ENCODE data around the gene PADI4. TPM values are rescaled to one million over a fixed set of nuclear protein-coding genes. Genes with fewer than 3 reads are reported as not detected.

PADI4 gene
- total and polyA plus RNA-seq, 4 donors = 0.32 to 6.1 (median 0.90) TPM

DNA sequence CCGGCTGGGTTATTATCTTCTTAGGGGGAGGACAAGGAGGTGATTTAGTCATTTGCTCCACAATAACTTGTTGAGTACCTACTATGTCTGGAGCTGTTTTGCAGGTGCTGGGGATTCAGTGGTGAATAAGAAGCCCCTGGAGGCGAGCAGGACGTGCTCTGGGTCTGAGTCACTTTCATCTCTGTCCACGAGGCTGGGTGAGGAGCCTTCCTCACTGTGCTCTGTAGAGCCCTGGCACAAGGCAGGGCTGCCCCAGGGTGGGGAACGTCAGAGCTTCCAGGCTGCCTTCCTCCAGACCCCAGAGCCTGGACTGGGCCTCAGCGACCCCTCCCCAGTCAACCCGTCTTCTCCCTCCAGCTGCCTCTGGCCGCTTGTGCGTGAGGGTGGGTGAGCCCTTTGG is 61.5 kb downstream of the PADI4 start:
- H3K4me3 ChIP-seq (ENCODE audit: low read depth in 1 of 3, low read length in 3 of 3) = no peak overlapping the region
- no peaks in the 10 kb centered on the region for H3K36me3 ChIP-seq (ENCODE audit: control insufficient read depth in 4 of 4, insufficient read depth in 3 of 4, low read depth in 1 of 4, low read length in 3 of 4)
- no peaks in the 10 kb centered on the region for H3K9me3 ChIP-seq (ENCODE audit: control insufficient read depth in 4 of 4, low read length in 3 of 4)
- H3K9ac ChIP-seq (ENCODE audit: low read depth in 1 of 2, low read length in 2 of 2) = no peak overlapping the region
- DNase-seq (ENCODE audit: low spot score) = no peak
- TF ChIP-seq TAF1 (conservative IDR thresholded peaks at IDR 0.05) (no peak), FOXA1 (IDR thresholded peaks at IDR 0.05) (no peak), RAD21 (IDR thresholded peaks at IDR 0.05) (no peak), FOXA2 (IDR thresholded peaks at IDR 0.05) (no peak), ZBTB33 (IDR thresholded peaks at IDR 0.05) (no peak), GABPA (IDR thresholded peaks at IDR 0.05 in 1 of 2, conservative IDR thresholded peaks at IDR 0.05 in 1 of 2) (no peak), NR2F2 (IDR thresholded peaks at IDR 0.05) (no peak), JUND (IDR thresholded peaks at IDR 0.05) (no peak), YY1 (IDR thresholded peaks at IDR 0.05) (no peak), SP1 (IDR thresholded peaks at IDR 0.05) (no peak), HNF4A (conservative IDR thresholded peaks at IDR 0.05) (no peak), RXRA (IDR thresholded peaks at IDR 0.05) (no peak)
- TF ChIP-seq, protein P1, sequence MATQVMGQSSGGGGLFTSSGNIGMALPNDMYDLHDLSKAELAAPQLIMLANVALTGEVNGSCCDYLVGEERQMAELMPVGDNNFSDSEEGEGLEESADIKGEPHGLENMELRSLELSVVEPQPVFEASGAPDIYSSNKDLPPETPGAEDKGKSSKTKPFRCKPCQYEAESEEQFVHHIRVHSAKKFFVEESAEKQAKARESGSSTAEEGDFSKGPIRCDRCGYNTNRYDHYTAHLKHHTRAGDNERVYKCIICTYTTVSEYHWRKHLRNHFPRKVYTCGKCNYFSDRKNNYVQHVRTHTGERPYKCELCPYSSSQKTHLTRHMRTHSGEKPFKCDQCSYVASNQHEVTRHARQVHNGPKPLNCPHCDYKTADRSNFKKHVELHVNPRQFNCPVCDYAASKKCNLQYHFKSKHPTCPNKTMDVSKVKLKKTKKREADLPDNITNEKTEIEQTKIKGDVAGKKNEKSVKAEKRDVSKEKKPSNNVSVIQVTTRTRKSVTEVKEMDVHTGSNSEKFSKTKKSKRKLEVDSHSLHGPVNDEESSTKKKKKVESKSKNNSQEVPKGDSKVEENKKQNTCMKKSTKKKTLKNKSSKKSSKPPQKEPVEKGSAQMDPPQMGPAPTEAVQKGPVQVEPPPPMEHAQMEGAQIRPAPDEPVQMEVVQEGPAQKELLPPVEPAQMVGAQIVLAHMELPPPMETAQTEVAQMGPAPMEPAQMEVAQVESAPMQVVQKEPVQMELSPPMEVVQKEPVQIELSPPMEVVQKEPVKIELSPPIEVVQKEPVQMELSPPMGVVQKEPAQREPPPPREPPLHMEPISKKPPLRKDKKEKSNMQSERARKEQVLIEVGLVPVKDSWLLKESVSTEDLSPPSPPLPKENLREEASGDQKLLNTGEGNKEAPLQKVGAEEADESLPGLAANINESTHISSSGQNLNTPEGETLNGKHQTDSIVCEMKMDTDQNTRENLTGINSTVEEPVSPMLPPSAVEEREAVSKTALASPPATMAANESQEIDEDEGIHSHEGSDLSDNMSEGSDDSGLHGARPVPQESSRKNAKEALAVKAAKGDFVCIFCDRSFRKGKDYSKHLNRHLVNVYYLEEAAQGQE (IDR thresholded peaks at IDR 0.05) = no peak
- no peaks in the 10 kb centered on the region for H3K4me1 ChIP-seq (ENCODE audit: control insufficient read depth in 4 of 4, insufficient read depth in 4 of 4, low read length in 3 of 4)
- 77% methylated on average over 9 of the region's 9 CpGs for WGBS
- H3K27me3 ChIP-seq (ENCODE audit: control insufficient read depth in 4 of 4, insufficient read depth in 4 of 4, low read length in 3 of 4) = no peaks in the 10 kb centered on the region
- H3K27ac ChIP-seq (ENCODE audit: low read depth in 1 of 2, low read length in 2 of 2) = no peak overlapping the region

DNA sequence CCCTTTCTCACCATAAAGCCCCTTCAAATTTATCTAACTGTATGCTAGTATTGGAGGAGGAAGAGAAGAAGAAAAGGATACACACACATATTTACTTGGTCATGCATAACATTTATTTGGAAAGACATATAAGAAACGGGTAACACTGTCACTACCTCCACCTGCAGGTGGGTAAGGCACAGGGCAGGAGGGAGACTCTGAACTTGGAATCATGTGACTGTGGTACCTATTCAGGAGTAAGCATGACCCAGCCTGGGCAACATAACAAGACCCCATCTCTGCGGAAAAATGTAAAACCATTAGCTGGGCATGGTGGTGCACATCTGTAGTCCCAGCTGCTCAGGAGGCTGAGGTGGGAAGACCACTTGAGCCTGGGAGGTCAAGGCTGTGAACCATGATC is 62.6 kb downstream of the PADI4 start:
- no peaks in the 10 kb centered on the region for H3K4me1 ChIP-seq (ENCODE audit: control insufficient read depth in 4 of 4, insufficient read depth in 4 of 4, low read length in 3 of 4)

More for the DNA sequence above, 62.6 kb downstream of the PADI4 start:
- no peak for DNase-seq (ENCODE audit: low spot score)
- Histone ChIP-seq H3K27me3 (ENCODE audit: control insufficient read depth in 4 of 4, insufficient read depth in 4 of 4, low read length in 3 of 4) (no peaks in the 10 kb centered on the region), H3K4me3 (ENCODE audit: low read depth in 1 of 3, low read length in 3 of 3) (no peak overlapping the region), H3K27ac (ENCODE audit: low read depth in 1 of 2, low read length in 2 of 2) (no peak overlapping the region), H3K9ac (ENCODE audit: low read depth in 1 of 2, low read length in 2 of 2) (no peak overlapping the region), H3K36me3 (ENCODE audit: control insufficient read depth in 4 of 4, insufficient read depth in 3 of 4, low read depth in 1 of 4, low read length in 3 of 4) (no peaks in the 10 kb centered on the region), H3K9me3 (ENCODE audit: control insufficient read depth in 4 of 4, low read length in 3 of 4) (no peaks in the 10 kb centered on the region)
- no peak for TF ChIP-seq SP1 (IDR thresholded peaks at IDR 0.05)
- TF ChIP-seq YY1 (IDR thresholded peaks at IDR 0.05) = no peak
- no peak for TF ChIP-seq ZBTB33 (IDR thresholded peaks at IDR 0.05)
- TF ChIP-seq JUND (IDR thresholded peaks at IDR 0.05) = no peak
- TF ChIP-seq RAD21 (IDR thresholded peaks at IDR 0.05) = no peak
- no peak for TF ChIP-seq HNF4G (IDR thresholded peaks at IDR 0.05)
- TF ChIP-seq, protein P1 (IDR thresholded peaks at IDR 0.05) = no peak
- no peak for TF ChIP-seq GABPA (IDR thresholded peaks at IDR 0.05 in 1 of 2, conservative IDR thresholded peaks at IDR 0.05 in 1 of 2)
- TF ChIP-seq, protein P2, sequence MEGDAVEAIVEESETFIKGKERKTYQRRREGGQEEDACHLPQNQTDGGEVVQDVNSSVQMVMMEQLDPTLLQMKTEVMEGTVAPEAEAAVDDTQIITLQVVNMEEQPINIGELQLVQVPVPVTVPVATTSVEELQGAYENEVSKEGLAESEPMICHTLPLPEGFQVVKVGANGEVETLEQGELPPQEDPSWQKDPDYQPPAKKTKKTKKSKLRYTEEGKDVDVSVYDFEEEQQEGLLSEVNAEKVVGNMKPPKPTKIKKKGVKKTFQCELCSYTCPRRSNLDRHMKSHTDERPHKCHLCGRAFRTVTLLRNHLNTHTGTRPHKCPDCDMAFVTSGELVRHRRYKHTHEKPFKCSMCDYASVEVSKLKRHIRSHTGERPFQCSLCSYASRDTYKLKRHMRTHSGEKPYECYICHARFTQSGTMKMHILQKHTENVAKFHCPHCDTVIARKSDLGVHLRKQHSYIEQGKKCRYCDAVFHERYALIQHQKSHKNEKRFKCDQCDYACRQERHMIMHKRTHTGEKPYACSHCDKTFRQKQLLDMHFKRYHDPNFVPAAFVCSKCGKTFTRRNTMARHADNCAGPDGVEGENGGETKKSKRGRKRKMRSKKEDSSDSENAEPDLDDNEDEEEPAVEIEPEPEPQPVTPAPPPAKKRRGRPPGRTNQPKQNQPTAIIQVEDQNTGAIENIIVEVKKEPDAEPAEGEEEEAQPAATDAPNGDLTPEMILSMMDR (IDR thresholded peaks at IDR 0.05; ENCODE audit: low read depth, low read length, missing input control) = no peak
- TF ChIP-seq FOXA2 (IDR thresholded peaks at IDR 0.05) = no peak
- TF ChIP-seq EGR1 (IDR thresholded peaks at IDR 0.05; ENCODE audit: low read depth in 2 of 2) = no peak
- no peak for TF ChIP-seq NR2F2 (IDR thresholded peaks at IDR 0.05)
- TF ChIP-seq HNF4A (conservative IDR thresholded peaks at IDR 0.05) = no peak
- WGBS = 50% methylated on average over 2 of the region's 2 CpGs
